Fibroblast of lung (primary cell): ENCODE measurements around the gene HAAO. TPM values are rescaled to one million over a fixed set of nuclear protein-coding genes. Genes with fewer than 3 reads are reported as not detected.

ENCODE experiments used
- DNase-seq, 2 donors: peaks; one replicate each; pipeline versions ENCODE4 v3.0.0 to v3.0.0-alpha.2; 2010; ENCODE audit warnings: low read depth in 2 of 2
- H2AFZ ChIP-seq: 2 replicates; pipeline ENCODE4 v1.5.1; 2012; ENCODE audit warnings: low read length, control low read depth, inconsistent platforms
- H3K27ac ChIP-seq: 2 replicates; pipeline ENCODE4 v1.5.1; 2011; ENCODE audit warnings: low read length, control low read depth; ENCODE audit not compliant: insufficient read depth
- H3K27me3 ChIP-seq: 2 replicates; pipeline ENCODE4 v1.5.1; 2011; ENCODE audit warnings: mild to moderate bottlenecking, low read length; ENCODE audit not compliant: control insufficient read depth, insufficient read depth
- H3K36me3 ChIP-seq: 2 replicates; pipeline ENCODE4 v1.5.1; 2011; ENCODE audit warnings: low read length; ENCODE audit not compliant: control insufficient read depth, insufficient read depth
- H3K4me1 ChIP-seq: 2 replicates; pipeline ENCODE4 v1.5.1; 2011; ENCODE audit warnings: low read length; ENCODE audit not compliant: control insufficient read depth, insufficient read depth; ENCODE audit errors: extremely low read depth
- H3K4me2 ChIP-seq: 2 replicates; pipeline ENCODE4 v1.5.1; 2011; ENCODE audit warnings: low read length, control low read depth; ENCODE audit not compliant: insufficient read depth; ENCODE audit errors: extremely low read depth
- H3K4me3 ChIP-seq, 4 experiments: fragments of 200-600 bp in 1 of 4; sonication (generic) in 1 of 4; replicated peaks in 1 of 4; 2 replicates each; pipeline ENCODE4 v1.5.1; 2011 to 2016; ENCODE audit warnings: low read length in 4 of 4, low read depth in 3 of 4, mild to moderate bottlenecking in 3 of 4, control low read depth in 2 of 4, inconsistent platforms in 1 of 4, mixed read lengths in 1 of 4; ENCODE audit not compliant: insufficient read depth in 1 of 4; ENCODE audit errors: control extremely low read depth in 1 of 4
- H3K79me2 ChIP-seq: 2 replicates; pipeline ENCODE4 v1.5.1; 2012; ENCODE audit warnings: mild to moderate bottlenecking, low read length, inconsistent platforms; ENCODE audit not compliant: control insufficient read depth, insufficient read depth
- H3K9ac ChIP-seq: 2 replicates; pipeline ENCODE4 v1.5.1; 2011; ENCODE audit warnings: mild to moderate bottlenecking, low read length, control low read depth; ENCODE audit not compliant: insufficient read depth
- H3K9me3 ChIP-seq: 2 replicates; pipeline ENCODE4 v1.5.1; 2012; ENCODE audit warnings: low read depth, low read length; ENCODE audit not compliant: control insufficient read depth, insufficient read depth
- H4K20me1 ChIP-seq: 2 replicates; pipeline ENCODE4 v1.5.1; 2011; ENCODE audit warnings: low read length; ENCODE audit not compliant: control insufficient read depth, insufficient read depth; ENCODE audit errors: extremely low read depth
- EZH2 ChIP-seq: IDR thresholded peaks from 2 replicates; pipeline ENCODE4 v1.5.1; 2012; ENCODE audit warnings: low read length, control low read depth, mild to moderate bottlenecking; ENCODE audit errors: missing control alignments
- polyA plus RNA-seq, 2 donors: library from polyadenylated mRNA; depleted of rRNA in 1 of 2; stranded (reverse) in 1 of 2; unstranded in 1 of 2; fragments of >200 nt; gene quantifications; 2 replicates each; pipeline ENCODE4 v1.2.1, GENCODE V29; 2011 to 2012; ENCODE audit warnings: missing spikeins in 1 of 2
- total RNA-seq: library from RNA; depleted of rRNA; stranded (reverse); fragments of >200 nt; gene quantifications from 2 replicates; pipeline ENCODE4 v1.2.1, GENCODE V29; 2014
- TF ChIP-seq, protein P1 (sequence below), 2 donors: IDR thresholded peaks in 1 of 2; conservative IDR thresholded peaks in 1 of 2; 1 replicate in 1 of 2; 2 replicates in 1 of 2; pipeline ENCODE4 v1.5.1; 2011 to 2012; ENCODE audit warnings: low read length in 2 of 2, control low read depth in 1 of 2, inconsistent platforms in 1 of 2, low read depth in 1 of 2, mild to moderate bottlenecking in 1 of 2

Gene HAAO
- total and polyA plus RNA-seq, 2 donors (not counting 1 experiment from before 2014, with no cell fraction given), result 0.58 to 4.1 TPM

DNA sequence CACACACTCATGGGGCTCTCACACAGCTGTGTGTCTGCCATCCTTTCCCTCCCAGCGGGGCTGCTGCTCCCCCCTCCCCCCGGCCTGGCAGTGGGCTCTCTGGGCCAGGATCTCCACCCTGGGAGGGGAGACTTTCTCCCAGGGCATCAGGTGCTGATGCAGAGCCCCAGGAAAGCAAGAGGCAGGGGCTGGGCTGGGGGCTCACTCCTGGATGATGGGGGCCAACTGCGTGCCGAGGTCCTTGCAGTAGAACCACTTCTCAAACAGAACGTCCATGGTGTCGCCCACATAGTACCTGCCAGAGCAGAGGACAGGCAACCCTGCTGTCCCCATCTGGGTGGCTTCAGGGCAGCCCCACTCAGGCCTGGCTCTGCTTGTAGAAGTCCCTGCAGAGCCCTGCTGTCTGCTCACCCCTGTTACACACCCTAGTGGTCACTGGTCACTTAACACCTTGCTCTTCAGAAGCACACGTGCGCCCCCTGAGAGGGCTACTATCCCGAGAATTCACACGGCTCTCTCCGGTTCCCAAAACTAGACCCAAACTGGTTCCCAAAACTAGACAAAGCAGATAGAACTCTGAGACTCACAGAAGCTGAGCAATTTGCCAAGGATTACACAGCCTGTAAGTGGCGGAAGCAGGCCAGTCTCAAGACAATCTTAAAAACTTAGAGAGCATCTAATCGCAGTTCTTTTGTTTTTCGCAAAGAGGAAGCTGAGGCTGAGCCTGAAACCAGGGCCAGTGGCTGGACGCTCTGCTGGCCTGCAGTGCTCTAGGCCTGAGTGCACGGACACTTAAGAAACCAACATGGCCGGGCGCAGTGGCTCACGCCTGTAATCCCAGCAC lies 21.9 kb downstream of the HAAO start:
- H3K4me3 ChIP-seq, result no peak overlapping the region
- no peaks in the 10 kb centered on the region for H4K20me1 ChIP-seq
- H3K36me3 ChIP-seq, result no peaks in the 10 kb centered on the region
- H3K79me2 ChIP-seq, result no peaks in the 10 kb centered on the region
- peak; percentile 29 to 49 for DNase-seq
- H3K9me3 ChIP-seq, result no peaks in the 10 kb centered on the region
- TF ChIP-seq, protein P1, sequence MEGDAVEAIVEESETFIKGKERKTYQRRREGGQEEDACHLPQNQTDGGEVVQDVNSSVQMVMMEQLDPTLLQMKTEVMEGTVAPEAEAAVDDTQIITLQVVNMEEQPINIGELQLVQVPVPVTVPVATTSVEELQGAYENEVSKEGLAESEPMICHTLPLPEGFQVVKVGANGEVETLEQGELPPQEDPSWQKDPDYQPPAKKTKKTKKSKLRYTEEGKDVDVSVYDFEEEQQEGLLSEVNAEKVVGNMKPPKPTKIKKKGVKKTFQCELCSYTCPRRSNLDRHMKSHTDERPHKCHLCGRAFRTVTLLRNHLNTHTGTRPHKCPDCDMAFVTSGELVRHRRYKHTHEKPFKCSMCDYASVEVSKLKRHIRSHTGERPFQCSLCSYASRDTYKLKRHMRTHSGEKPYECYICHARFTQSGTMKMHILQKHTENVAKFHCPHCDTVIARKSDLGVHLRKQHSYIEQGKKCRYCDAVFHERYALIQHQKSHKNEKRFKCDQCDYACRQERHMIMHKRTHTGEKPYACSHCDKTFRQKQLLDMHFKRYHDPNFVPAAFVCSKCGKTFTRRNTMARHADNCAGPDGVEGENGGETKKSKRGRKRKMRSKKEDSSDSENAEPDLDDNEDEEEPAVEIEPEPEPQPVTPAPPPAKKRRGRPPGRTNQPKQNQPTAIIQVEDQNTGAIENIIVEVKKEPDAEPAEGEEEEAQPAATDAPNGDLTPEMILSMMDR (conservative IDR thresholded peaks at IDR 0.05 in 1 of 2, IDR thresholded peaks at IDR 0.05 in 1 of 2; ENCODE audit: low read depth in 1 of 2, low read length in 2 of 2), result peak; percentile 11 to 39
- TF ChIP-seq EZH2, result no peak
- H3K27me3 ChIP-seq, result no peaks in the 10 kb centered on the region
- no peaks in the 10 kb centered on the region for H3K4me1 ChIP-seq
- no peak overlapping the region for H3K4me2 ChIP-seq
- H3K27ac ChIP-seq, result no peak overlapping the region
- H3K9ac ChIP-seq, result no peak overlapping the region
- no peak overlapping the region for H2AFZ ChIP-seq

- TF ChIP-seq, protein P1 (conservative IDR thresholded peaks at IDR 0.05 in 1 of 2, IDR thresholded peaks at IDR 0.05 in 1 of 2; ENCODE audit: low read depth in 1 of 2, low read length in 2 of 2), result no peak
- no peak for TF ChIP-seq EZH2
- Histone ChIP-seq H3K9ac (no peak overlapping the region), H3K79me2 (no peaks in the 10 kb centered on the region), H3K4me1 (no peaks in the 10 kb centered on the region), H3K4me2 (no peak overlapping the region), H3K9me3 (no peaks in the 10 kb centered on the region), H3K4me3 (no peak overlapping the region), H3K27me3 (no peaks in the 10 kb centered on the region), H4K20me1 (no peaks in the 10 kb centered on the region), H3K36me3 (no peaks in the 10 kb centered on the region), H3K27ac (no peak overlapping the region), H2AFZ (no peak overlapping the region)
- no peak for DNase-seq
These were observed 22.6 kb downstream of the HAAO start for GRCh38 chr2:42769583-42770287.

DNA sequence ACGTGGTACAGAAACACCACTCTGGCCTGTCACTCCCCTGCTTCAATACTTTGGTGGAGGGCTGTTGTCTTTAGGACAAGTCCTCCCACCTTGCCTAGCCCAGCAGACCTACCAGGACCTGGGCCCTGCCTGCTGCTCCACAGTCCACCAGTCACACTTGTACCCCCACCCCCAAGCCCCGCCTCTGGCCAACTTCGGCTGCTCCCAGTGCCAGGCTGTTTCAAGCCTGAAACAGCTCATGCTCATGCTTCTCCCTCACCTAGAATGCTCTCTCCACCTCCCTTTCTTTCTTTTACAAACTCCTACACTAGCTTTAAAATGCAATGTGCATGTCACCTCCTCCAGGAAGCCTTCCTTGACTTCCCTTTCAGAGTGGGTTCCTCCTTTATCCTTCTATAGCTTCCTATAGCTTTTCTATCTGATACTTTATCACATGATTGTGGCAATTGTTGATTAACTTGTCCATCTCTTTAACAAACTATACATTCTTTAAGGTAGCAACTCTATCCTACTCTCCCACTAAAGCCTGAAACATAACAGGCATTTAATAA lies 23.6 kb downstream of the HAAO start:
- H3K4me3 ChIP-seq, result no peak overlapping the region
- no peaks in the 10 kb centered on the region for H3K4me1 ChIP-seq
- no peak for DNase-seq
- no peaks in the 10 kb centered on the region for H3K79me2 ChIP-seq
- TF ChIP-seq EZH2, result no peak
- TF ChIP-seq, protein P1 (conservative IDR thresholded peaks at IDR 0.05 in 1 of 2, IDR thresholded peaks at IDR 0.05 in 1 of 2; ENCODE audit: low read depth in 1 of 2, low read length in 2 of 2), result no peak
- no peaks in the 10 kb centered on the region for H3K36me3 ChIP-seq
- H3K27ac ChIP-seq, result no peak overlapping the region
- H3K4me2 ChIP-seq, result no peak overlapping the region
- no peak overlapping the region for H2AFZ ChIP-seq
- no peaks in the 10 kb centered on the region for H4K20me1 ChIP-seq
- no peak overlapping the region for H3K9ac ChIP-seq
- no peaks in the 10 kb centered on the region for H3K9me3 ChIP-seq
- H3K27me3 ChIP-seq, result no peaks in the 10 kb centered on the region
